Astrocyte of the cerebellum (primary cell): ENCODE measurements around the gene ALS2CL.

Experiments
- DNase-seq: peaks from one replicate; pipeline ENCODE4 v3.0.0-alpha.2; 2011; ENCODE audit warnings: low read depth
- H3K4me3 ChIP-seq: 2 replicates; pipeline ENCODE4 v1.5.1; 2011; ENCODE audit warnings: mild to moderate bottlenecking, low read depth, low read length, moderate library complexity
- in situ Hi-C: cut with HindIII; loops from 2 replicates; pipeline ENCODE4 v1.10.0; 2017; ENCODE audit warnings: low sequenced_read_pairs
- TF ChIP-seq, protein P1 (sequence below): IDR thresholded peaks from 2 replicates; pipeline ENCODE4 v1.5.1; 2012; ENCODE audit warnings: low read length, low read depth, moderate library complexity, mild to moderate bottlenecking; ENCODE audit errors: missing control alignments

Gene ALS2CL

DNA sequence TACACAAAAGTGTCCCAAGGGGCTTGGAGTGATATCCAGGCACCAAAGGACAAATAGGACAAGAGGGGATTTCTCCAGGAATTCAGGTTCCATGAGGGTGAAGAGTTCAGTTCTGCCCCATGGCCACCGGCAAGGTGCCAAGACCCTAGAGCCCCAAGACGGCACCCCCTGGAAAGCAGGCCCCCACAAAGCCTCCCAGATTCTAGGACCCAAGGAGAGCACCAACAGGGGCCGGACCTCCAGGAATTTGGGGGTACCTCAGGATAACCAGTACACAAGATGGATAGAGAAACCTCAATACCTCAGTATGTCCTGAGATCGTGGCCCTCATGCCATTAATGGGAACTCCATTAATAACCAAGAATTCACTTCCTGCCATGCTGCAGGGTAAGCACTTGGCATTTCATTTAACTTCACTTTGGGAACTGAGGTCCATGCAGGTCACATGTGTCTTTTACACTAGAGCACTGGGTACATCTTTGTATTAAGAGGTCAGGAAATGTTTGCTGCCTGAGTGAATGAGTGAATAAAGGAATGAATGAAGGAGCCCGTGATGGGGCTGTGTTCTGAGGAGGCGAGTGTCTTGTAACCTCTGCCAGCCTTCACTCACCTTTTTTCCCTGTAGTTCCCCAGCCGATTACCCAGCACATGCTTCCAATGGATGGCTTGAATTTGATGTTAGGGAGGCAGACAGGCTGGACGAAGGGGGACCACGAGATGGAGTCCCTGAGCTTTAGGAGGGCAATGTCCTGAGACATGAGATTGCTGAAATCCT, 39.7 kb upstream of the ALS2CL start:
- DNase-seq: no peak
- TF ChIP-seq, protein P1, sequence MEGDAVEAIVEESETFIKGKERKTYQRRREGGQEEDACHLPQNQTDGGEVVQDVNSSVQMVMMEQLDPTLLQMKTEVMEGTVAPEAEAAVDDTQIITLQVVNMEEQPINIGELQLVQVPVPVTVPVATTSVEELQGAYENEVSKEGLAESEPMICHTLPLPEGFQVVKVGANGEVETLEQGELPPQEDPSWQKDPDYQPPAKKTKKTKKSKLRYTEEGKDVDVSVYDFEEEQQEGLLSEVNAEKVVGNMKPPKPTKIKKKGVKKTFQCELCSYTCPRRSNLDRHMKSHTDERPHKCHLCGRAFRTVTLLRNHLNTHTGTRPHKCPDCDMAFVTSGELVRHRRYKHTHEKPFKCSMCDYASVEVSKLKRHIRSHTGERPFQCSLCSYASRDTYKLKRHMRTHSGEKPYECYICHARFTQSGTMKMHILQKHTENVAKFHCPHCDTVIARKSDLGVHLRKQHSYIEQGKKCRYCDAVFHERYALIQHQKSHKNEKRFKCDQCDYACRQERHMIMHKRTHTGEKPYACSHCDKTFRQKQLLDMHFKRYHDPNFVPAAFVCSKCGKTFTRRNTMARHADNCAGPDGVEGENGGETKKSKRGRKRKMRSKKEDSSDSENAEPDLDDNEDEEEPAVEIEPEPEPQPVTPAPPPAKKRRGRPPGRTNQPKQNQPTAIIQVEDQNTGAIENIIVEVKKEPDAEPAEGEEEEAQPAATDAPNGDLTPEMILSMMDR: no peak
- in situ Hi-C loops: no loop called here
- no peak overlapping the region for H3K4me3 ChIP-seq

DNA sequence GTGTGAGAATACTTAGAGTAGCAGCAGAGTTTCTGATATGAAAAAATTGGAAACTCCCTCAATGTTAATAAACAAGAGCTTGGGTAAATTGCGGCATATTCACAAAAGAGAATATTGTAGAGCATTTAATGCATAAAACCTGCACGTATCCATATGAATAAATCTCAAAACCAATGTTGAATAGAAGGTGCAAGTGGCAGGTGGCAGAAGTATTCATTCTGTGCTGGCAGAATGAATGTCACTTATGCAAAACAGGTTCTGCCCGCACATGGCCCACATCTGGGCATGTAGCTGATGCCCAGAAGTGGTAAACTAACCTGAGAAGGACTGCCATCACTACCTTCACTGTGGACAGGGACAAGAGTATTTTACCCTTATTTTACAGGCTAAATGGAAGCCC, 38.3 kb upstream of the ALS2CL start:
- DNase-seq: no peak
- TF ChIP-seq, protein P1: no peak
- H3K4me3 ChIP-seq: no peak overlapping the region
- in situ Hi-C loops: no loop called here

DNA sequence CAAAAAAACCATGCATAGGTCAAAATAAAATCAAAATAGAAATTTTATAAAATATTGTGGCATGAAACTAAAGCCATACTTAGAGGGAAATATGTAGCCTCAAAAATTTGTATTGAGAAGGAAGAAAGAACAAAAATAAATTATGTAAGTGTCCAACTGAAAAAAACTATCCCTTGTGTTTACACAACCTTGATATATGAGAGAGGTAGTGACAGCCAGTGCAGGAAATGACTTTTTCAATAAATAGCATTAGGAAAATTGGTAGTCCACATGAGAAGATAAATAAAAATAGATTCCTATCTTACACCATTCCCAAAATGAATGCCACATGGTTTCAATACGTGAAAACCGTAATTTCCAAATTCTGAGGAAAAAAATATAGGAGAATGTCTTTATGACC, 37.3 kb upstream of the ALS2CL start:
- in situ Hi-C loops: no loop called here
- TF ChIP-seq, protein P1: no peak
- no peak for DNase-seq
- no peak overlapping the region for H3K4me3 ChIP-seq

DNA sequence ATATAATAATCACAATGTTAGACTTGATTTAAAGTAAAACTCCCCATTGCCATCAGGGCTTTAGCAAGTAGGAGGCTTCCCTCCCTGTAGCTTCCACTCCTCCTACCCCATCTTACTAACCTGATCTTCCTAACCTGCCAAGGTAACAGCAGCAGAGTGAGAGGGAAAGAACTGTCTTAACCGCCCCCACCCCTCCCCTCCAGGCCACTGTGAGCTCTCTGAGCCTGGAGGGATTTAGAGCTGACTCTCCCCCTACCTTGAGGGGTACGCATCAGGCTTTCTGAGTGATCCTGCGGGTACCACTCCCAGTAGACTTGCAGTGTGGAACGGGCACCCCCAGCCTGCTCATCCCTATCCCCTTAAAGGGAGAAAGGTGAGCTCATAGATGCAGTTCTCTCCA, 35.6 kb upstream of the ALS2CL start:
- in situ Hi-C loops: no loop called here
- TF ChIP-seq, protein P1: no peak
- DNase-seq: no peak
- no peak overlapping the region for H3K4me3 ChIP-seq

DNA sequence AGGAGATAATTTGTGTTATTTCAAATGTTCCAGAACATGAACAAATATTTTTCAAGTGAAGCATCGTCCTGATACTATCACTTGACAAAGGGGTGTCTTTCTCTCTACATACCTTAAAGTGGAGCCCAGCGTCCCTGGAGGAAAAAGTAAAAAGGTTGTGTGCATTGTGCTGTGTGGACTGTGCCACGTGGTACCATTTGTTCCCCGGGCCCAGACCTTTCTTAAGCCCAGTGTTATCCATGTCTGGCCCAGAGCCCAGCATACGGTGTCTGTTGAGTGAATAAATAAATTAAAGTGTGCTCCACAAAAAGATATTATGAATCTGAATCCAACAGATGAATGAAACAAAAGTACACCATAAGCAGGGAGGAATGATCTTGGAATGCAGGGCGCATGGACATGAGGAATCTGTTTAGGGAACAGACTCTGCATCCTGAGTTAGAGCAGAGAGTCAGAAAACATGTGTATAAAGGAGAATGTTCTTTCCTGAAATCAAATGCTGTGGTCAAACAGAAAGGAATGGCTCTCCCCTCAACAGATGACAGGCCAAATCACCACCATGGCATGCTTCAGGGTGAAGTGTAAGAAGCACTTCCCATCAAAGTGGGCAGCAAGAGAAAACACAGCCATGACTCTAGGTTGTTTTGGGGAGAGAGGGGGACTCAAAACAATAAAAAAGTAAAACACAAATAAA, 32.3 kb upstream of the ALS2CL start:
- no peak overlapping the region for H3K4me3 ChIP-seq
- in situ Hi-C loops: no loop called here
- DNase-seq: no peak

DNA sequence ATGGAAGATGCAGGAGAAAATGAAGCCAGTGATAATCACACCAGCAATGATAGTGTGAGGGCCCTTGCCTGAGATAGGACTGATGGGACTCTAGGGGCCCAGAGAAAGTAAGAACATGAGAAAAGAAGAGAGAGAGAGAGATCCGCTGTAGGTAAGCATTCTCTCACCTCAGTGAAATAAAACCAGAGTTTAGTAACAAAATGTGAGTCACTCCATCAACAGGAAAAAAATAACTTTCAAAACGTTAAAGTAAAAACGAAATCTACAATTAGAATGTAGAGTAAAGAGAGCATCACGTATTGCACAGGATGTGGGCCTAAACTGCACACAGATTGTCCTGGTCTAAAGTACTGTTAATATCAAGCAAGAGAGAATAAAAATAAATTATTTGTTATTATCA, 30.9 kb upstream of the ALS2CL start:
- DNase-seq: no peak
- TF ChIP-seq, protein P1: no peak
- in situ Hi-C loops: no loop called here
- H3K4me3 ChIP-seq: no peak overlapping the region

More for the DNA sequence above, 32.3 kb upstream of the ALS2CL start:
- TF ChIP-seq, protein P1: no peak
